ENCODE results near the gene NDUFS2. TPM values are rescaled to one million over a fixed set of nuclear protein-coding genes. Genes with fewer than 3 reads are reported as not detected.
A peak's percentile ranks its signal among the peaks of the same experiment; 100 is the strongest.

The NDUFS2 gene
- total and polyA plus RNA-seq, 4 experiments from 2014 or later: 89.9 to 112 (median 95.1) TPM

GRCh38 chr1:161163793-161164192 lies 38.4 kb upstream of the NDUFS2 start:
- no peaks in the 10 kb centered on the region for H3K27me3 Mint-ChIP-seq

GRCh38 chr1:161164901-161165610 lies 37.1 kb upstream of the NDUFS2 start:
- Mint-ChIP-seq H3K9me3 (peaks cover 0 to 2% (median 0%) of the 10 kb centered on the region in 8 donors), H3K27me3 (no peaks in the 10 kb centered on the region), H3K36me3 (peaks cover 17 to 41% of the 10 kb centered on the region in 2 donors), H3K4me1 (peaks cover 30 to 81% (median 51%) of the 10 kb centered on the region in 4 donors), H3K4me3 (peak overlapping the region; percentile 61 to 96 (median 94)), H3K27ac (peak overlapping the region; percentile 96 to 100 (median 100))
- Histone ChIP-seq H3K4me3 (ENCODE audit: low read length in 2 of 2) (peak overlapping the region; percentile 73 to 77), H3K27ac (ENCODE audit: low read depth, low read length) (peak overlapping the region; percentile 83), H3K36me3 (ENCODE audit: insufficient read depth, low read length) (peaks cover 26% of the 10 kb centered on the region), H3K4me1 (ENCODE audit: insufficient read depth, low read length) (peaks cover 47% of the 10 kb centered on the region), H3K9me3 (ENCODE audit: control insufficient read depth in 1 of 2, low read length in 2 of 2) (no peaks in the 10 kb centered on the region), H3K27me3 (ENCODE audit: insufficient read depth, low read length) (no peaks in the 10 kb centered on the region)
- POLR2A ChIA-PET (ENCODE audit: partially characterized antibody): interaction anchor here (0.9 to 7.3 kb wide), 26 partner anchors 8 to 225 kb away, joined by 3 to 132 read pairs (median 9); partner anchors contain the start of genes ARHGAP30, B4GALT3, DEDD and KLHDC9
- CTCF ChIA-PET (ENCODE audit: partially characterized antibody): interaction anchor here (0.6 to 8.2 kb wide), 26 partner anchors 8 to 594 kb away, joined by 3 to 115 read pairs (median 8); partner anchors contain the start of genes APOA2, B4GALT3, DEDD and NDUFS2
- no peak for DNase-seq
- intact Hi-C loops (cut with micrococcal nuclease): loop anchor here (5.0 kb wide), 1 partner anchor 118 kb away; the partner anchor contains the start of gene USF1

More at GRCh38 chr1:161163793-161164192, 38.4 kb upstream of the NDUFS2 start:
- CTCF ChIA-PET (ENCODE audit: partially characterized antibody): interaction anchor here (2.9 to 8.2 kb wide), 4 partner anchors 10 to 39 kb away, joined by 29 to 115 read pairs (median 72); partner anchors contain the start of genes NDUFS2 and UFC1
- H3K4me1 Mint-ChIP-seq: peaks cover 35 to 87% (median 57%) of the 10 kb centered on the region in 4 donors
- H3K27me3 ChIP-seq (ENCODE audit: insufficient read depth, low read length): no peaks in the 10 kb centered on the region
- peak overlapping the region; percentile 73 to 100 (median 99) for H3K27ac Mint-ChIP-seq
- H3K4me3 Mint-ChIP-seq: peak overlapping the region in 3 of 8 donors; percentile 18 to 55 (median 46)
- H3K27ac ChIP-seq (ENCODE audit: low read depth, low read length): no peak overlapping the region
- H3K9me3 Mint-ChIP-seq: peaks cover 0 to 3% (median 0%) of the 10 kb centered on the region in 8 donors
- H3K36me3 ChIP-seq (ENCODE audit: insufficient read depth, low read length): peaks cover 19% of the 10 kb centered on the region
- POLR2A ChIA-PET (ENCODE audit: partially characterized antibody): interaction anchor here (1.3 to 3.8 kb wide), 2 partner anchors 10 to 18 kb away, joined by 3 to 67 read pairs; partner anchors contain the start of gene UFC1
- peaks cover 54% of the 10 kb centered on the region for H3K4me1 ChIP-seq (ENCODE audit: insufficient read depth, low read length)
- no peak overlapping the region for H3K4me3 ChIP-seq (ENCODE audit: low read length in 2 of 2)
- intact Hi-C loops (cut with micrococcal nuclease): no loop called here
- no peak for DNase-seq
- peaks cover 14 to 40% of the 10 kb centered on the region in 2 donors for H3K36me3 Mint-ChIP-seq
- no peaks in the 10 kb centered on the region for H3K9me3 ChIP-seq (ENCODE audit: control insufficient read depth in 1 of 2, low read length in 2 of 2)

GRCh38 chr1:161165742-161166668 lies 36.2 kb upstream of the NDUFS2 start, which contains the start of gene PPOX:
Gene PPOX, plus strand, starts transcription at chr1:161166426. Its CDS starts 422 bp downstream, at chr1:161166848.
- Histone ChIP-seq H3K36me3 (ENCODE audit: insufficient read depth, low read length) (peaks cover 34% of the 10 kb centered on the region), H3K4me1 (ENCODE audit: insufficient read depth, low read length) (peaks cover 37% of the 10 kb centered on the region), H3K27ac (ENCODE audit: low read depth, low read length) (peak within 1 kb of the TSS; percentile 83), H3K4me3 (ENCODE audit: low read length in 2 of 2) (peak within 1 kb of the TSS; percentile 73 to 77), H3K27me3 (ENCODE audit: insufficient read depth, low read length) (no peaks in the 10 kb centered on the region), H3K9me3 (ENCODE audit: control insufficient read depth in 1 of 2, low read length in 2 of 2) (no peaks in the 10 kb centered on the region)
- intact Hi-C loops (cut with micrococcal nuclease): loop anchor here (1.0 to 5.0 kb wide), 6 partner anchors 11 to 119 kb away; partner anchors contain the start of genes B4GALT3, DEDD, NDUFS2 and USF1
- peak within 1 kb of the TSS; percentile 96 to 100 (median 100) for H3K27ac Mint-ChIP-seq
- H3K4me1 Mint-ChIP-seq: peaks cover 25 to 75% (median 45%) of the 10 kb centered on the region in 4 donors
- H3K36me3 Mint-ChIP-seq: peaks cover 20 to 45% of the 10 kb centered on the region in 2 donors
- H3K9me3 Mint-ChIP-seq: peaks cover 0 to 2% (median 0%) of the 10 kb centered on the region in 8 donors
- DNase-seq: peak; percentile 95 to 98 (median 96)
- POLR2A ChIA-PET (ENCODE audit: partially characterized antibody): interaction anchor here (0.8 to 7.3 kb wide), 32 partner anchors 9 to 224 kb away, joined by 3 to 132 read pairs (median 5); partner anchors contain the start of genes ARHGAP30, B4GALT3, DEDD and KLHDC9
- CTCF ChIA-PET (ENCODE audit: partially characterized antibody): interaction anchor here (0.6 to 8.2 kb wide), 29 partner anchors 9 to 216 kb away, joined by 3 to 115 read pairs (median 6); partner anchors contain the start of genes APOA2, B4GALT3, CFAP126 and DEDD
- no peaks in the 10 kb centered on the region for H3K27me3 Mint-ChIP-seq
- peak within 1 kb of the TSS; percentile 89 to 96 (median 94) for H3K4me3 Mint-ChIP-seq

GRCh38 chr1:161166669-161167548 lies 35.3 kb upstream of the NDUFS2 start:
- H3K27ac Mint-ChIP-seq: peak overlapping the region; percentile 96 to 100 (median 100)
- ChIA-PET POLR2A (ENCODE audit: partially characterized antibody) (interaction anchor here (0.8 to 7.3 kb wide), 28 partner anchors 9 to 223 kb away, joined by 3 to 132 read pairs (median 6); partner anchors contain the start of genes B4GALT3, DEDD, KLHDC9 and NDUFS2), CTCF (ENCODE audit: partially characterized antibody) (interaction anchor here (1.0 to 8.2 kb wide), 21 partner anchors 9 to 216 kb away, joined by 3 to 115 read pairs (median 9); partner anchors contain the start of genes B4GALT3, CFAP126, DEDD and NDUFS2)
- H3K4me1 Mint-ChIP-seq: peaks cover 17 to 72% (median 39%) of the 10 kb centered on the region in 4 donors
- H3K4me3 Mint-ChIP-seq: peak overlapping the region; percentile 89 to 96 (median 94)
- peaks cover 0 to 2% (median 0%) of the 10 kb centered on the region in 8 donors for H3K9me3 Mint-ChIP-seq
- intact Hi-C loops (cut with micrococcal nuclease): loop anchor here (1.0 to 5.0 kb wide), 6 partner anchors 10 to 120 kb away; partner anchors contain the start of genes B4GALT3, DEDD, NDUFS2 and USF1
- Histone ChIP-seq H3K4me3 (ENCODE audit: low read length in 2 of 2) (peak overlapping the region; percentile 50 to 77), H3K27ac (ENCODE audit: low read depth, low read length) (peak overlapping the region; percentile 83), H3K9me3 (ENCODE audit: control insufficient read depth in 1 of 2, low read length in 2 of 2) (no peaks in the 10 kb centered on the region), H3K4me1 (ENCODE audit: insufficient read depth, low read length) (peaks cover 29% of the 10 kb centered on the region), H3K36me3 (ENCODE audit: insufficient read depth, low read length) (peaks cover 42% of the 10 kb centered on the region), H3K27me3 (ENCODE audit: insufficient read depth, low read length) (no peaks in the 10 kb centered on the region)
- DNase-seq: no peak
- H3K36me3 Mint-ChIP-seq: peaks cover 25 to 48% of the 10 kb centered on the region in 2 donors
- H3K27me3 Mint-ChIP-seq: no peaks in the 10 kb centered on the region

GRCh38 chr1:161168906-161169305 lies 33.3 kb upstream of the NDUFS2 start:
- H3K36me3 ChIP-seq (ENCODE audit: insufficient read depth, low read length): peaks cover 46% of the 10 kb centered on the region
- H3K9me3 ChIP-seq (ENCODE audit: control insufficient read depth in 1 of 2, low read length in 2 of 2): no peaks in the 10 kb centered on the region
- H3K27me3 Mint-ChIP-seq: no peaks in the 10 kb centered on the region
- H3K4me1 Mint-ChIP-seq: peaks cover 14 to 74% (median 40%) of the 10 kb centered on the region in 4 donors
- peaks cover 26% of the 10 kb centered on the region for H3K4me1 ChIP-seq (ENCODE audit: insufficient read depth, low read length)
- peaks cover 32 to 54% of the 10 kb centered on the region in 2 donors for H3K36me3 Mint-ChIP-seq
- peak overlapping the region in 1 of 8 donors; percentile 44 for H3K4me3 Mint-ChIP-seq
- DNase-seq: no peak
- no peaks in the 10 kb centered on the region for H3K9me3 Mint-ChIP-seq
- intact Hi-C loops (cut with micrococcal nuclease): loop anchor here (5.0 kb wide), 1 partner anchor 122 kb away; the partner anchor contains the start of gene USF1
- no peak overlapping the region for H3K27ac ChIP-seq (ENCODE audit: low read depth, low read length)
- no peak overlapping the region for H3K4me3 ChIP-seq (ENCODE audit: low read length in 2 of 2)
- H3K27ac Mint-ChIP-seq: peak overlapping the region in 3 of 7 donors; percentile 6 to 70 (median 52)
- ChIA-PET POLR2A (ENCODE audit: partially characterized antibody) (interaction anchor here (0.7 to 7.3 kb wide), 6 partner anchors 12 to 144 kb away, joined by 3 to 132 read pairs (median 4); partner anchors contain the start of gene NDUFS2), CTCF (ENCODE audit: partially characterized antibody) (interaction anchor here (0.6 to 8.2 kb wide), 8 partner anchors 7 to 179 kb away, joined by 4 to 115 read pairs (median 46); partner anchors contain the start of genes B4GALT3, NDUFS2 and TOMM40L)
- H3K27me3 ChIP-seq (ENCODE audit: insufficient read depth, low read length): no peaks in the 10 kb centered on the region

Data from CD4-positive, alpha-beta memory T cell (primary cell).